Measurements from ENCODE around the gene STK38.
A peak's percentile ranks its signal among the peaks of the same experiment; 100 is the strongest.

The STK38 gene

GRCh38 chr6:36525346-36525745 lies 21.9 kb downstream of the STK38 start:
- Histone ChIP-seq H3K27me3 (ENCODE audit: control insufficient read depth in 1 of 2, insufficient read depth in 2 of 2, low read length in 2 of 2) (no peaks in the 10 kb centered on the region), H3K36me3 (ENCODE audit: control insufficient read depth in 1 of 2, insufficient read depth in 2 of 2, low read length in 2 of 2) (peaks cover 22 to 61% of the 10 kb centered on the region in 2 donors), H3K9ac (ENCODE audit: low read depth in 1 of 2, low read length in 2 of 2) (no peak overlapping the region), H3K9me3 (ENCODE audit: control insufficient read depth in 1 of 2, low read length in 2 of 2) (no peaks in the 10 kb centered on the region), H3K27ac (ENCODE audit: low read depth, low read length) (no peak overlapping the region), H3K4me3 (ENCODE audit: low read depth in 1 of 2, low read length in 2 of 2) (no peak overlapping the region), H3K4me1 (ENCODE audit: control insufficient read depth in 1 of 2, insufficient read depth in 2 of 2, low read length in 2 of 2) (peaks cover 0 to 4% of the 10 kb centered on the region in 2 donors)

GRCh38 chr6:36524871-36525270 lies 22.4 kb downstream of the STK38 start:
- Histone ChIP-seq H3K4me1 (ENCODE audit: control insufficient read depth in 1 of 2, insufficient read depth in 2 of 2, low read length in 2 of 2) (peaks cover 0 to 4% of the 10 kb centered on the region in 2 donors), H3K36me3 (ENCODE audit: control insufficient read depth in 1 of 2, insufficient read depth in 2 of 2, low read length in 2 of 2) (peaks cover 24 to 65% of the 10 kb centered on the region in 2 donors), H3K27me3 (ENCODE audit: control insufficient read depth in 1 of 2, insufficient read depth in 2 of 2, low read length in 2 of 2) (no peaks in the 10 kb centered on the region)

GRCh38 chr6:36523936-36524499 lies 23.3 kb downstream of the STK38 start:
- Histone ChIP-seq H3K9me3 (ENCODE audit: control insufficient read depth in 1 of 2, low read length in 2 of 2) (no peaks in the 10 kb centered on the region), H3K36me3 (ENCODE audit: control insufficient read depth in 1 of 2, insufficient read depth in 2 of 2, low read length in 2 of 2) (peaks cover 24 to 66% of the 10 kb centered on the region in 2 donors), H3K9ac (ENCODE audit: low read depth in 1 of 2, low read length in 2 of 2) (no peak overlapping the region), H3K27ac (ENCODE audit: low read depth, low read length) (no peak overlapping the region), H3K4me3 (ENCODE audit: low read depth in 1 of 2, low read length in 2 of 2) (no peak overlapping the region), H3K4me1 (ENCODE audit: control insufficient read depth in 1 of 2, insufficient read depth in 2 of 2, low read length in 2 of 2) (peaks cover 0 to 4% of the 10 kb centered on the region in 2 donors), H3K27me3 (ENCODE audit: control insufficient read depth in 1 of 2, insufficient read depth in 2 of 2, low read length in 2 of 2) (no peaks in the 10 kb centered on the region)

More at GRCh38 chr6:36524871-36525270, 22.4 kb downstream of the STK38 start:
- H3K9ac ChIP-seq (ENCODE audit: low read depth in 1 of 2, low read length in 2 of 2) = no peak overlapping the region
- H3K9me3 ChIP-seq (ENCODE audit: control insufficient read depth in 1 of 2, low read length in 2 of 2) = no peaks in the 10 kb centered on the region
- H3K27ac ChIP-seq (ENCODE audit: low read depth, low read length) = no peak overlapping the region
- H3K4me3 ChIP-seq (ENCODE audit: low read depth in 1 of 2, low read length in 2 of 2) = no peak overlapping the region

- no peak overlapping the region for H3K27ac ChIP-seq (ENCODE audit: low read depth, low read length)
- peaks cover 25 to 63% of the 10 kb centered on the region in 2 donors for H3K36me3 ChIP-seq (ENCODE audit: control insufficient read depth in 1 of 2, insufficient read depth in 2 of 2, low read length in 2 of 2)
- H3K9ac ChIP-seq (ENCODE audit: low read depth in 1 of 2, low read length in 2 of 2) = no peak overlapping the region
Measured at GRCh38 chr6:36523451-36523850, 23.8 kb downstream of the STK38 start.

GRCh38 chr6:36519352-36519751 lies 27.9 kb downstream of the STK38 start:
- Histone ChIP-seq H3K36me3 (ENCODE audit: control insufficient read depth in 1 of 2, insufficient read depth in 2 of 2, low read length in 2 of 2) (peaks cover 25 to 61% of the 10 kb centered on the region in 2 donors), H3K27ac (ENCODE audit: low read depth, low read length) (no peak overlapping the region), H3K4me3 (ENCODE audit: low read depth in 1 of 2, low read length in 2 of 2) (no peak overlapping the region)

More at GRCh38 chr6:36523451-36523850, 23.8 kb downstream of the STK38 start:
- no peak overlapping the region for H3K4me3 ChIP-seq (ENCODE audit: low read depth in 1 of 2, low read length in 2 of 2)
- H3K9me3 ChIP-seq (ENCODE audit: control insufficient read depth in 1 of 2, low read length in 2 of 2) = no peaks in the 10 kb centered on the region
- H3K27me3 ChIP-seq (ENCODE audit: control insufficient read depth in 1 of 2, insufficient read depth in 2 of 2, low read length in 2 of 2) = no peaks in the 10 kb centered on the region
- peaks cover 0 to 4% of the 10 kb centered on the region in 2 donors for H3K4me1 ChIP-seq (ENCODE audit: control insufficient read depth in 1 of 2, insufficient read depth in 2 of 2, low read length in 2 of 2)

GRCh38 chr6:36517408-36517807 lies 29.9 kb downstream of the STK38 start:
- Histone ChIP-seq H3K27me3 (ENCODE audit: control insufficient read depth in 1 of 2, insufficient read depth in 2 of 2, low read length in 2 of 2) (no peaks in the 10 kb centered on the region), H3K36me3 (ENCODE audit: control insufficient read depth in 1 of 2, insufficient read depth in 2 of 2, low read length in 2 of 2) (peaks cover 15 to 50% of the 10 kb centered on the region in 2 donors), H3K4me1 (ENCODE audit: control insufficient read depth in 1 of 2, insufficient read depth in 2 of 2, low read length in 2 of 2) (peaks cover 6 to 19% of the 10 kb centered on the region in 2 donors), H3K9me3 (ENCODE audit: control insufficient read depth in 1 of 2, low read length in 2 of 2) (no peaks in the 10 kb centered on the region), H3K27ac (ENCODE audit: low read depth, low read length) (no peak overlapping the region), H3K4me3 (ENCODE audit: low read depth in 1 of 2, low read length in 2 of 2) (no peak overlapping the region), H3K9ac (ENCODE audit: low read depth in 1 of 2, low read length in 2 of 2) (no peak overlapping the region)

More at GRCh38 chr6:36519352-36519751, 27.9 kb downstream of the STK38 start:
- H3K9ac ChIP-seq (ENCODE audit: low read depth in 1 of 2, low read length in 2 of 2) = no peak overlapping the region
- H3K9me3 ChIP-seq (ENCODE audit: control insufficient read depth in 1 of 2, low read length in 2 of 2) = no peaks in the 10 kb centered on the region
- H3K4me1 ChIP-seq (ENCODE audit: control insufficient read depth in 1 of 2, insufficient read depth in 2 of 2, low read length in 2 of 2) = peaks cover 6 to 18% of the 10 kb centered on the region in 2 donors
- H3K27me3 ChIP-seq (ENCODE audit: control insufficient read depth in 1 of 2, insufficient read depth in 2 of 2, low read length in 2 of 2) = no peaks in the 10 kb centered on the region

- Histone ChIP-seq H3K4me3 (ENCODE audit: low read depth in 1 of 2, low read length in 2 of 2) (no peak overlapping the region), H3K36me3 (ENCODE audit: control insufficient read depth in 1 of 2, insufficient read depth in 2 of 2, low read length in 2 of 2) (peaks cover 18 to 46% of the 10 kb centered on the region in 2 donors), H3K9me3 (ENCODE audit: control insufficient read depth in 1 of 2, low read length in 2 of 2) (no peaks in the 10 kb centered on the region), H3K4me1 (ENCODE audit: control insufficient read depth in 1 of 2, insufficient read depth in 2 of 2, low read length in 2 of 2) (peaks cover 9 to 23% of the 10 kb centered on the region in 2 donors), H3K27me3 (ENCODE audit: control insufficient read depth in 1 of 2, insufficient read depth in 2 of 2, low read length in 2 of 2) (no peaks in the 10 kb centered on the region), H3K9ac (ENCODE audit: low read depth in 1 of 2, low read length in 2 of 2) (no peak overlapping the region), H3K27ac (ENCODE audit: low read depth, low read length) (no peak overlapping the region)
Measured at GRCh38 chr6:36516988-36517387, 30.3 kb downstream of the STK38 start.

GRCh38 chr6:36516559-36516958 lies 30.7 kb downstream of the STK38 start:
- H3K9ac ChIP-seq (ENCODE audit: low read depth in 1 of 2, low read length in 2 of 2) = no peak overlapping the region
- H3K27ac ChIP-seq (ENCODE audit: low read depth, low read length) = no peak overlapping the region
- H3K4me3 ChIP-seq (ENCODE audit: low read depth in 1 of 2, low read length in 2 of 2) = no peak overlapping the region
- H3K9me3 ChIP-seq (ENCODE audit: control insufficient read depth in 1 of 2, low read length in 2 of 2) = no peaks in the 10 kb centered on the region
- peaks cover 9 to 25% of the 10 kb centered on the region in 2 donors for H3K4me1 ChIP-seq (ENCODE audit: control insufficient read depth in 1 of 2, insufficient read depth in 2 of 2, low read length in 2 of 2)
- H3K27me3 ChIP-seq (ENCODE audit: control insufficient read depth in 1 of 2, insufficient read depth in 2 of 2, low read length in 2 of 2) = no peaks in the 10 kb centered on the region
- peaks cover 19 to 41% of the 10 kb centered on the region in 2 donors for H3K36me3 ChIP-seq (ENCODE audit: control insufficient read depth in 1 of 2, insufficient read depth in 2 of 2, low read length in 2 of 2)

GRCh38 chr6:36515844-36516243 lies 31.4 kb downstream of the STK38 start:
- H3K4me3 ChIP-seq (ENCODE audit: low read depth in 1 of 2, low read length in 2 of 2) = no peak overlapping the region
- no peak overlapping the region for H3K27ac ChIP-seq (ENCODE audit: low read depth, low read length)
- no peaks in the 10 kb centered on the region for H3K27me3 ChIP-seq (ENCODE audit: control insufficient read depth in 1 of 2, insufficient read depth in 2 of 2, low read length in 2 of 2)
- H3K9ac ChIP-seq (ENCODE audit: low read depth in 1 of 2, low read length in 2 of 2) = no peak overlapping the region
- peaks cover 9 to 27% of the 10 kb centered on the region in 2 donors for H3K4me1 ChIP-seq (ENCODE audit: control insufficient read depth in 1 of 2, insufficient read depth in 2 of 2, low read length in 2 of 2)
- peaks cover 16 to 38% of the 10 kb centered on the region in 2 donors for H3K36me3 ChIP-seq (ENCODE audit: control insufficient read depth in 1 of 2, insufficient read depth in 2 of 2, low read length in 2 of 2)
- no peaks in the 10 kb centered on the region for H3K9me3 ChIP-seq (ENCODE audit: control insufficient read depth in 1 of 2, low read length in 2 of 2)

GRCh38 chr6:36514554-36515456 lies 32.5 kb downstream of the STK38 start:
- no peaks in the 10 kb centered on the region for H3K27me3 ChIP-seq (ENCODE audit: control insufficient read depth in 1 of 2, insufficient read depth in 2 of 2, low read length in 2 of 2)
- H3K27ac ChIP-seq (ENCODE audit: low read depth, low read length) = no peak overlapping the region
- H3K4me3 ChIP-seq (ENCODE audit: low read depth in 1 of 2, low read length in 2 of 2) = peak overlapping the region in 1 of 2 donors; percentile 27
- H3K4me1 ChIP-seq (ENCODE audit: control insufficient read depth in 1 of 2, insufficient read depth in 2 of 2, low read length in 2 of 2) = peaks cover 9 to 33% of the 10 kb centered on the region in 2 donors
- H3K36me3 ChIP-seq (ENCODE audit: control insufficient read depth in 1 of 2, insufficient read depth in 2 of 2, low read length in 2 of 2) = peaks cover 20 to 38% of the 10 kb centered on the region in 2 donors
- no peaks in the 10 kb centered on the region for H3K9me3 ChIP-seq (ENCODE audit: control insufficient read depth in 1 of 2, low read length in 2 of 2)
- H3K9ac ChIP-seq (ENCODE audit: low read depth in 1 of 2, low read length in 2 of 2) = peak overlapping the region in 1 of 2 donors; percentile 5
